Measurements from ENCODE around the gene CALN1. TPM values are rescaled to one million over a fixed set of nuclear protein-coding genes. Genes with fewer than 3 reads are reported as not detected.

Gene CALN1
- polyA plus RNA-seq, 1 donor (not counting 4 experiments of a cell fraction or from before 2014, with no cell fraction given): not detected

DNA sequence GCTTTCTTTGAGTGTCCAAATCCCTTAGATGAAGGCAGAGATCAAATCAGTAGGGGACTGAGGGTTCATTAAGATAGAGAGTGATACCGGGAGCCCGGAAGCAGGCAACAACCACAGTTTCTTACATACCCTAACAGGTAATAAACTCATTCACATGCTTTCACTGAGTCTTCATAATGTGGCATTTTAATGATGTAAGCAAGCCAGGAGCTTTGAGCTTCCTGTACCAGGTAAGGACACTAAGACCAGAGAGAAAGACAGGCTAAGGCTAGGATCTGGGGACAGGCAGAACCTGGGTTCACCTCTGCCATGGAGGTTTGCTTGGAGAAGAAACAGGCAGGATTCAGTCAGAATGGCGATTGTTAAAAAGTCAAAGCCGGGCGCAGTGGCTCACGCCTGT is 661.8 kb downstream of the CALN1 start:
- H2AFZ ChIP-seq (ENCODE audit: control insufficient read depth, low read length): no peak overlapping the region
- no peak overlapping the region for H3K4me3 ChIP-seq (ENCODE audit: control insufficient read depth in 2 of 3, extremely low read depth in 1 of 3, insufficient read depth in 2 of 3, low read depth in 1 of 3, low read length in 3 of 3)
- no peaks in the 10 kb centered on the region for H3K79me2 ChIP-seq (ENCODE audit: control insufficient read depth, insufficient read depth, low read length)
- H3K27me3 ChIP-seq (ENCODE audit: control insufficient read depth, extremely low read depth, insufficient read depth, low read length): no peaks in the 10 kb centered on the region
- no peaks in the 10 kb centered on the region for H4K20me1 ChIP-seq (ENCODE audit: control insufficient read depth, extremely low read depth, insufficient read depth, low read length)
- no peak overlapping the region for H3K27ac ChIP-seq (ENCODE audit: control insufficient read depth, insufficient read depth, low read length)
- H3K36me3 ChIP-seq (ENCODE audit: control insufficient read depth in 2 of 2, extremely low read depth in 1 of 2, insufficient read depth in 2 of 2, low read length in 2 of 2): no peaks in the 10 kb centered on the region
- H3K9ac ChIP-seq (ENCODE audit: control insufficient read depth, extremely low read depth, insufficient read depth, low read length): no peak overlapping the region
- DNase-seq (ENCODE audit: low read depth, low spot score) (no peak), FAIRE-seq (no peak)
- no peak for TF ChIP-seq EZH2 (IDR thresholded peaks at IDR 0.05; ENCODE audit: low read length)
- TF ChIP-seq, protein P1, sequence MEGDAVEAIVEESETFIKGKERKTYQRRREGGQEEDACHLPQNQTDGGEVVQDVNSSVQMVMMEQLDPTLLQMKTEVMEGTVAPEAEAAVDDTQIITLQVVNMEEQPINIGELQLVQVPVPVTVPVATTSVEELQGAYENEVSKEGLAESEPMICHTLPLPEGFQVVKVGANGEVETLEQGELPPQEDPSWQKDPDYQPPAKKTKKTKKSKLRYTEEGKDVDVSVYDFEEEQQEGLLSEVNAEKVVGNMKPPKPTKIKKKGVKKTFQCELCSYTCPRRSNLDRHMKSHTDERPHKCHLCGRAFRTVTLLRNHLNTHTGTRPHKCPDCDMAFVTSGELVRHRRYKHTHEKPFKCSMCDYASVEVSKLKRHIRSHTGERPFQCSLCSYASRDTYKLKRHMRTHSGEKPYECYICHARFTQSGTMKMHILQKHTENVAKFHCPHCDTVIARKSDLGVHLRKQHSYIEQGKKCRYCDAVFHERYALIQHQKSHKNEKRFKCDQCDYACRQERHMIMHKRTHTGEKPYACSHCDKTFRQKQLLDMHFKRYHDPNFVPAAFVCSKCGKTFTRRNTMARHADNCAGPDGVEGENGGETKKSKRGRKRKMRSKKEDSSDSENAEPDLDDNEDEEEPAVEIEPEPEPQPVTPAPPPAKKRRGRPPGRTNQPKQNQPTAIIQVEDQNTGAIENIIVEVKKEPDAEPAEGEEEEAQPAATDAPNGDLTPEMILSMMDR (optimal IDR thresholded peaks at IDR 0.05 in 1 of 3, IDR thresholded peaks at IDR 0.05 in 1 of 3, conservative IDR thresholded peaks at IDR 0.05 in 1 of 3; ENCODE audit: extremely low read depth in 1 of 3, insufficient read depth in 2 of 3, low read length in 3 of 3): no peak
- H3K9me3 ChIP-seq (ENCODE audit: control insufficient read depth, low read depth, low read length): peaks cover 3% of the 10 kb centered on the region
- H3K9me1 ChIP-seq (ENCODE audit: control insufficient read depth, extremely low read depth, insufficient read depth, low read length): no peaks in the 10 kb centered on the region
- no peaks in the 10 kb centered on the region for H3K4me1 ChIP-seq (ENCODE audit: control insufficient read depth, extremely low read depth, insufficient read depth, low read length)
- no peak overlapping the region for H3K4me2 ChIP-seq (ENCODE audit: control insufficient read depth, extremely low read depth, insufficient read depth, low read depth, low read length)
- dilution Hi-C loops (cut with MboI; ENCODE audit: extremely low pct_ligation_motif_present, low sequenced_read_pairs): no loop called here

DNA sequence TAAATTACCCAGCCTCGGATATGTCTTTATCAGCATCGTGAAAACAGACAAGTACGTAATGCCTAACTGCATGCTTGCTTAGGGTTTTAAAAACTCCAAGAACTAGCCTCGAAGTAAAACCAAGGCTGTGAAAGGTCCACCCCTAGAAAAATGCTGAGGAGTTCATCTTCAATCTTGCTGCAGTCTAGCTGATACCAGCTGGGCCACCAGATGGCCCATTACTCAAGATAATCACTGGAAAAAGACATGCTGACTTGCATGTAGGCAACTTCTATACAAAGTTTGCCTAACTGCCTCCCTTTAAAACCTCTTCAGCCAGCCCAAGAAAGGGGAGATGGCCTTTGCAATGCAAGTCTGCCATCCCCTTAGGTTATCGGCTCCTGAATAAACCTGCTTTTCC is 666.1 kb downstream of the CALN1 start:
- DNase-seq (ENCODE audit: low read depth, low spot score) (no peak), FAIRE-seq (no peak)
- no peaks in the 10 kb centered on the region for H3K27me3 ChIP-seq (ENCODE audit: control insufficient read depth, extremely low read depth, insufficient read depth, low read length)
- no peak overlapping the region for H3K4me3 ChIP-seq (ENCODE audit: control insufficient read depth in 2 of 3, extremely low read depth in 1 of 3, insufficient read depth in 2 of 3, low read depth in 1 of 3, low read length in 3 of 3)
- H3K4me1 ChIP-seq (ENCODE audit: control insufficient read depth, extremely low read depth, insufficient read depth, low read length): no peaks in the 10 kb centered on the region
- no peaks in the 10 kb centered on the region for H3K36me3 ChIP-seq (ENCODE audit: control insufficient read depth in 2 of 2, extremely low read depth in 1 of 2, insufficient read depth in 2 of 2, low read length in 2 of 2)
- dilution Hi-C loops (cut with MboI; ENCODE audit: extremely low pct_ligation_motif_present, low sequenced_read_pairs): loop anchor here (25.0 kb wide), 1 partner anchor 884 kb away; no protein-coding TSS in a partner anchor
- H3K9me1 ChIP-seq (ENCODE audit: control insufficient read depth, extremely low read depth, insufficient read depth, low read length): no peaks in the 10 kb centered on the region
- no peak overlapping the region for H3K9ac ChIP-seq (ENCODE audit: control insufficient read depth, extremely low read depth, insufficient read depth, low read length)
- TF ChIP-seq EZH2 (IDR thresholded peaks at IDR 0.05; ENCODE audit: low read length): no peak
- TF ChIP-seq, protein P1 (optimal IDR thresholded peaks at IDR 0.05 in 1 of 3, IDR thresholded peaks at IDR 0.05 in 1 of 3, conservative IDR thresholded peaks at IDR 0.05 in 1 of 3; ENCODE audit: extremely low read depth in 1 of 3, insufficient read depth in 2 of 3, low read length in 3 of 3): no peak
- no peak overlapping the region for H3K27ac ChIP-seq (ENCODE audit: control insufficient read depth, insufficient read depth, low read length)
- H3K79me2 ChIP-seq (ENCODE audit: control insufficient read depth, insufficient read depth, low read length): no peaks in the 10 kb centered on the region
- no peak overlapping the region for H3K4me2 ChIP-seq (ENCODE audit: control insufficient read depth, extremely low read depth, insufficient read depth, low read depth, low read length)
- H3K9me3 ChIP-seq (ENCODE audit: control insufficient read depth, low read depth, low read length): peaks cover 3% of the 10 kb centered on the region
- H2AFZ ChIP-seq (ENCODE audit: control insufficient read depth, low read length): no peak overlapping the region
- H4K20me1 ChIP-seq (ENCODE audit: control insufficient read depth, extremely low read depth, insufficient read depth, low read length): no peaks in the 10 kb centered on the region
